Activated CD8-positive, alpha-beta T cell treated with anti-CD3 and anti-CD28 coated beads for 36 hours (primary cell): ENCODE measurements around the gene RPL19. TPM values are rescaled to one million over a fixed set of nuclear protein-coding genes. Genes with fewer than 3 reads are reported as not detected.

Source experiments
- ATAC-seq: fragments of 200-7000 bp; cut with Tn5 transposase; one replicate; pipeline ENCODE4 v1.10.0; 2021; ENCODE audit warnings: mild to moderate bottlenecking, moderate library complexity
- CTCF ChIA-PET: fragments of 350-600 bp; sonication (Branson Sonifier 250); formaldehyde crosslinking; loops from one replicate; lab custom pipeline; 2021; ENCODE audit warnings: antibody characterized with exemption; lab: Charles Lee
- POLR2A ChIA-PET: fragments of 350-600 bp; sonication (Branson Sonifier 250); formaldehyde crosslinking; loops from one replicate; lab custom pipeline; 2021; ENCODE audit warnings: antibody characterized with exemption; lab: Charles Lee
- DNase-seq: peaks from one replicate; pipeline ENCODE4 v3.0.0-alpha.2; 2020
- H3K27ac Mint-ChIP-seq: one replicate; pipeline ENCODE4 v1.8.0; 2021; ENCODE audit warnings: mild to moderate bottlenecking, mixed read lengths
- H3K27me3 Mint-ChIP-seq: one replicate; pipeline ENCODE4 v1.8.0; 2021; ENCODE audit warnings: mixed read lengths
- H3K36me3 Mint-ChIP-seq: one replicate; pipeline ENCODE4 v1.8.0; 2021; ENCODE audit warnings: low read depth, mixed read lengths
- H3K4me1 Mint-ChIP-seq: one replicate; pipeline ENCODE4 v1.8.0; 2021; ENCODE audit warnings: low read depth, mixed read lengths
- H3K4me3 Mint-ChIP-seq: one replicate; pipeline ENCODE4 v1.8.0; 2021; ENCODE audit warnings: mild to moderate bottlenecking, moderate library complexity, mixed read lengths
- H3K9me3 Mint-ChIP-seq: one replicate; pipeline ENCODE4 v1.8.0; 2021; ENCODE audit warnings: mixed read lengths
- intact Hi-C: fragments of 100-400 bp; cut with micrococcal nuclease; formaldehyde crosslinking; loops from one replicate; pipeline ENCODE4 v1.10.0; 2022
- total RNA-seq, 2 experiments: library from RNA; stranded (reverse); gene quantifications; one replicate each; pipeline ENCODE4 v1.2.3, GENCODE V29; 2021
- TF ChIP-seq, protein P1 (sequence below): fragments of 200-600 bp; IDR thresholded peaks from one replicate; pipeline ENCODE4 v1.8.0; 2022; ENCODE audit warnings: antibody characterized with exemption, mild to moderate bottlenecking

RPL19 gene
- total RNA-seq, 2 experiments from 2014 or later = 3,130 to 3,175 TPM

GRCh38 chr17:39221572-39221971 lies 21.5 kb downstream of the RPL19 start:
- TF ChIP-seq, protein P1, sequence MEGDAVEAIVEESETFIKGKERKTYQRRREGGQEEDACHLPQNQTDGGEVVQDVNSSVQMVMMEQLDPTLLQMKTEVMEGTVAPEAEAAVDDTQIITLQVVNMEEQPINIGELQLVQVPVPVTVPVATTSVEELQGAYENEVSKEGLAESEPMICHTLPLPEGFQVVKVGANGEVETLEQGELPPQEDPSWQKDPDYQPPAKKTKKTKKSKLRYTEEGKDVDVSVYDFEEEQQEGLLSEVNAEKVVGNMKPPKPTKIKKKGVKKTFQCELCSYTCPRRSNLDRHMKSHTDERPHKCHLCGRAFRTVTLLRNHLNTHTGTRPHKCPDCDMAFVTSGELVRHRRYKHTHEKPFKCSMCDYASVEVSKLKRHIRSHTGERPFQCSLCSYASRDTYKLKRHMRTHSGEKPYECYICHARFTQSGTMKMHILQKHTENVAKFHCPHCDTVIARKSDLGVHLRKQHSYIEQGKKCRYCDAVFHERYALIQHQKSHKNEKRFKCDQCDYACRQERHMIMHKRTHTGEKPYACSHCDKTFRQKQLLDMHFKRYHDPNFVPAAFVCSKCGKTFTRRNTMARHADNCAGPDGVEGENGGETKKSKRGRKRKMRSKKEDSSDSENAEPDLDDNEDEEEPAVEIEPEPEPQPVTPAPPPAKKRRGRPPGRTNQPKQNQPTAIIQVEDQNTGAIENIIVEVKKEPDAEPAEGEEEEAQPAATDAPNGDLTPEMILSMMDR = no peak
- CTCF ChIA-PET = interaction anchor here (0.9 to 27.4 kb wide), 4 partner anchors 13 to 57 kb away, joined by 3 to 516 read pairs (median 3); no protein-coding TSS in a partner anchor
- Mint-ChIP-seq H3K27ac (no peak overlapping the region), H3K4me1 (peaks cover 7% of the 10 kb centered on the region), H3K9me3 (no peaks in the 10 kb centered on the region), H3K27me3 (peaks cover 22% of the 10 kb centered on the region), H3K4me3 (no peak overlapping the region), H3K36me3 (no peaks in the 10 kb centered on the region)
- DNase-seq = no peak
- intact Hi-C loops = no loop called here
- ATAC-seq = no peak
- POLR2A ChIA-PET = interaction anchor here (1.0 to 1.2 kb wide), 2 partner anchors 11 to 22 kb away, joined by 4 read pairs; partner anchors contain the start of gene RPL19

DNA sequence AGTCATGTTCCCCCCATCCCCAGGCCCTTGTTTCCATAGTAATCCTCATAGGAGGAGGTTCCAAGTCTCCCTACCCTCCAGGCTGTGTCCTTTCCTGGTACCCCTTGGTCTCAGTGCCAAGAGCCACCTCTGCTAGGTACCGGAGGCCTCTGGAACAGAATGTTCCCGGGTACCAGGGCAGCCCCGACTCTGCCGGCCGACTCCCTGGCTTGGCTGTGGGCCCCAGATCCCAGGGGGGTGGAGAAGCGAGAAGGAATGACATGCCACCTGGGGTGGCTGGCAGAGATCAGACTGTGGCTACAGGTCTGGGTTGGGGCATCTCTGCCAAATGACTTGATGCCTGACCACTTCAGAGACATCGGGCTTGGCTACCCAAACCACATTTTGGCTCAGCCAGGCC lies 22.1 kb downstream of the RPL19 start:
- ChIA-PET CTCF (interaction anchor here (1.3 to 27.4 kb wide), 3 partner anchors 13 to 57 kb away, joined by 3 to 516 read pairs (median 3); no protein-coding TSS in a partner anchor), POLR2A (interaction anchor here (1.2 to 1.8 kb wide), 2 partner anchors 10 to 14 kb away, joined by 4 to 10 read pairs; no protein-coding TSS in a partner anchor)
- ATAC-seq (no peak), DNase-seq (no peak)
- TF ChIP-seq, protein P1 = no peak
- intact Hi-C loops = no loop called here
- Mint-ChIP-seq H3K27me3 (peaks cover 20% of the 10 kb centered on the region), H3K4me3 (no peak overlapping the region), H3K27ac (no peak overlapping the region), H3K4me1 (peaks cover 7% of the 10 kb centered on the region), H3K36me3 (no peaks in the 10 kb centered on the region), H3K9me3 (no peaks in the 10 kb centered on the region)

- intact Hi-C loops = no loop called here
- H3K36me3 Mint-ChIP-seq = no peaks in the 10 kb centered on the region
- H3K27ac Mint-ChIP-seq = no peak overlapping the region
- CTCF ChIA-PET = interaction anchor here (1.3 to 27.4 kb wide), 4 partner anchors 12 to 58 kb away, joined by 3 to 516 read pairs (median 6); no protein-coding TSS in a partner anchor
- POLR2A ChIA-PET = interaction anchor here (0.9 to 1.8 kb wide), 4 partner anchors 13 to 23 kb away, joined by 3 to 10 read pairs (median 6); partner anchors contain the start of gene RPL19
- no peak for DNase-seq
- TF ChIP-seq, protein P1 = no peak
- peaks cover 10% of the 10 kb centered on the region for H3K4me1 Mint-ChIP-seq
- H3K9me3 Mint-ChIP-seq = no peaks in the 10 kb centered on the region
- no peak for ATAC-seq
- no peak overlapping the region for H3K4me3 Mint-ChIP-seq
- H3K27me3 Mint-ChIP-seq = peaks cover 29% of the 10 kb centered on the region
Measured at GRCh38 chr17:39222866-39223834, 23.1 kb downstream of the RPL19 start.

DNA sequence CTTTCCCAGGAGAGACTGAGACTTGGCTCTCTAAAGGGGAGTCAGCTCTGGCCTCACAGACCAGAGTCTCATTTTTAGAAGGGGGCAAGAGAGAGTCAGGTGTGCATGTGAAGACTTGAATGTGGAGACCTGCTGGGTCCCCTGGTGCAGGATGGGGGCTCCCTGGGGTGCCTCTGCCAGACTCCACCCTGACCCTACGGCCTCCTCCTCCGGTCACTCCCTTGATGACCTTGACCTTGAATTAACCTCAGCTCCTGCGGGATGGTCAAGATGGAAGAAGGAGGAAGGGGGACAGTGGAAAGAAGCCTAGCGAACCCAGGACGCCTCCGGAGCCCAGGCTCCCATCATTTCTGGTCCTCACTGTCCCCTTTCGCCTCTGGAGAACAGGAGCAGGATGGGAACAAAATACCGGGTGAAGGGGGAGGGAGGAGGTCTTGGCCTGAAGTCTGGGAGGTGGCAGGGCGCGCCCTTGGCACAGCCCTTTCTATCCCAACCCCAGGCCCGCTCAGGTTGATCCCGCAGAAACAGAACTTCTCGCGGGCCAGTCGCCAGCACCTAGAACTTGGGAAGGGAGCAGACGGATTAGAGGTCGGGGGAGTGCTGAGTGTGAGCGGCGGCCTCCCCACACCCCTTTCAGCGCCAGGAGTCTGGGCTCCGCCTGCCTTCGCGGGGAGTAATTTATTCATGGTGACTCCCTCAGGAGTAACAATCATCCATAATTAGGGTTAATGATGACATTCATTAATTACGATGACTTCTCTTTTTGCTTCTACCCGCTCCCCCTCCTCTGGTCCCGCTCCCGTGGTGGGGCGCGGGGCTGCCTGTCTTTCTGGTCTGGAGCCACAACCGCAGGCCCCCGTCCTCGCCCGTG lies 24.1 kb downstream of the RPL19 start:
- POLR2A ChIA-PET = interaction anchor here (0.5 to 1.8 kb wide), 5 partner anchors 12 to 326 kb away, joined by 3 to 10 read pairs (median 5); partner anchors contain the start of gene RPL19
- TF ChIP-seq, protein P1 = no peak
- no peak overlapping the region for H3K4me3 Mint-ChIP-seq

More for the DNA sequence above, 24.1 kb downstream of the RPL19 start:
- intact Hi-C loops = no loop called here
- peaks cover 26% of the 10 kb centered on the region for H3K27me3 Mint-ChIP-seq
- CTCF ChIA-PET = interaction anchor here (1.3 to 27.4 kb wide), 2 partner anchors 11 to 21 kb away, joined by 8 to 516 read pairs; no protein-coding TSS in a partner anchor
- no peak overlapping the region for H3K27ac Mint-ChIP-seq
- H3K4me1 Mint-ChIP-seq = peaks cover 10% of the 10 kb centered on the region
- ATAC-seq = no peak
- no peaks in the 10 kb centered on the region for H3K9me3 Mint-ChIP-seq
- no peaks in the 10 kb centered on the region for H3K36me3 Mint-ChIP-seq
- no peak for DNase-seq
